AG04449 (cell line): Measurements from ENCODE around the gene CNTN5.

ENCODE experiments used
- CTCF ChIA-PET: fragments of 350-600 bp; formaldehyde crosslinking; extraction: SDS; loops from one replicate; lab custom pipeline; 2021; ENCODE audit warnings: antibody characterized with exemption; lab: Yijun Ruan, JAX
- POLR2A ChIA-PET: fragments of 400-600, 350-600 bp; formaldehyde crosslinking; extraction: SDS; loops from one replicate; lab custom pipeline; 2020; ENCODE audit warnings: antibody characterized with exemption, inconsistent platforms; lab: Yijun Ruan, JAX
- DNase-seq: peaks from one replicate; pipeline ENCODE4 v3.0.0-alpha.2; 2010; ENCODE audit warnings: low read depth, low spot score
- H3K4me3 ChIP-seq: 2 replicates; pipeline ENCODE4 v1.5.1; 2011; ENCODE audit warnings: low read depth, mild to moderate bottlenecking, control low read depth, low read length
- CTCF ChIP-seq: IDR thresholded peaks from one replicate; pipeline ENCODE4 v1.5.1; 2011; ENCODE audit warnings: mild to moderate bottlenecking, moderate library complexity, low read length, control low read depth, inconsistent platforms; ENCODE audit not compliant: insufficient read depth; ENCODE audit errors: missing control alignments

The CNTN5 gene

GRCh38 chr11:99325847-99326246, 305.1 kb downstream of the CNTN5 start:
- peak; percentile 23 for DNase-seq
- CTCF ChIA-PET, result no interaction called here
- POLR2A ChIA-PET, result no interaction called here
- no peak overlapping the region for H3K4me3 ChIP-seq
- TF ChIP-seq CTCF, result no peak

GRCh38 chr11:99327066-99327465, 306.3 kb downstream of the CNTN5 start:
- ChIA-PET CTCF (no interaction called here), POLR2A (no interaction called here)
- DNase-seq, result no peak
- H3K4me3 ChIP-seq, result no peak overlapping the region
- TF ChIP-seq CTCF, result no peak

- CTCF ChIA-PET, result no interaction called here
- DNase-seq, result no peak
- no peak for TF ChIP-seq CTCF
- no peak overlapping the region for H3K4me3 ChIP-seq
- POLR2A ChIA-PET, result no interaction called here
Observed at GRCh38 chr11:99327527-99327926, 306.8 kb downstream of the CNTN5 start.

GRCh38 chr11:99333621-99334020, 312.9 kb downstream of the CNTN5 start:
- POLR2A ChIA-PET, result no interaction called here
- no peak for DNase-seq

GRCh38 chr11:99343117-99343516, 322.4 kb downstream of the CNTN5 start:
- POLR2A ChIA-PET, result no interaction called here
- CTCF ChIA-PET, result no interaction called here
- DNase-seq, result no peak

More at GRCh38 chr11:99333621-99334020, 312.9 kb downstream of the CNTN5 start:
- CTCF ChIA-PET, result no interaction called here
- H3K4me3 ChIP-seq, result no peak overlapping the region
- no peak for TF ChIP-seq CTCF

GRCh38 chr11:99349151-99349673, 328.5 kb downstream of the CNTN5 start:
- CTCF ChIA-PET, result no interaction called here
- no peak overlapping the region for H3K4me3 ChIP-seq
- no peak for DNase-seq
- no peak for TF ChIP-seq CTCF
- POLR2A ChIA-PET, result no interaction called here

More at GRCh38 chr11:99343117-99343516, 322.4 kb downstream of the CNTN5 start:
- H3K4me3 ChIP-seq, result no peak overlapping the region
- TF ChIP-seq CTCF, result no peak
